GM12891 (cell line): ENCODE measurements around the gene HHIP.

Experiments
- DNase-seq: peaks from one replicate; pipeline ENCODE4 v3.0.0; 2011; ENCODE audit warnings: low spot score; ENCODE audit not compliant: insufficient read length
- FAIRE-seq: peaks from 2 replicates; lab custom pipeline; 2011; peaks lifted over from hg19 to GRCh38; lab: Jason Lieb, UNC
- PAX5 ChIP-seq: IDR thresholded peaks from 2 replicates; pipeline ENCODE4 v1.6.1; 2011; ENCODE audit warnings: low read length, moderate library complexity, mild to moderate bottlenecking; ENCODE audit not compliant: insufficient read depth, severe bottlenecking
- POLR2A ChIP-seq: IDR thresholded peaks from 2 replicates; pipeline ENCODE4 v1.6.1; 2011; ENCODE audit warnings: low read depth, low read length, control low read depth
- POLR2AphosphoS5 ChIP-seq: IDR thresholded peaks from 2 replicates; pipeline ENCODE4 v1.6.1; 2011; ENCODE audit warnings: low read depth, low read length, control low read depth
- POU2F2 ChIP-seq: IDR thresholded peaks from 2 replicates; pipeline ENCODE4 v1.6.1; 2011; ENCODE audit warnings: low read depth, mild to moderate bottlenecking, control low read depth, low read length, moderate library complexity
- SPI1 ChIP-seq: IDR thresholded peaks from 2 replicates; pipeline ENCODE4 v1.6.1; 2011; ENCODE audit warnings: low read depth, low read length, control low read depth
- TAF1 ChIP-seq: IDR thresholded peaks from 2 replicates; pipeline ENCODE4 v1.6.1; 2011; ENCODE audit warnings: low read depth, low read length, control low read depth

The HHIP gene

GRCh38 chr4:144653781-144654545 is 8.0 kb downstream of the HHIP start:
- no peak for DNase-seq
- no peak for FAIRE-seq
- no peak for TF ChIP-seq SPI1
- no peak for TF ChIP-seq POU2F2

GRCh38 chr4:144655491-144655890 is 9.5 kb downstream of the HHIP start:
- no peak for FAIRE-seq
- TF ChIP-seq SPI1 (no peak), POLR2A (no peak), POU2F2 (no peak)
- DNase-seq, result no peak

- FAIRE-seq, result no peak
- DNase-seq, result no peak
- TF ChIP-seq SPI1 (no peak), PAX5 (no peak), POLR2A (no peak), POU2F2 (no peak), POLR2AphosphoS5 (no peak), TAF1 (no peak)
Observed at GRCh38 chr4:144656850-144657249, 10.9 kb downstream of the HHIP start.

- FAIRE-seq (no peak), DNase-seq (no peak)
- TF ChIP-seq SPI1 (no peak), PAX5 (no peak), POLR2AphosphoS5 (no peak), POU2F2 (no peak), TAF1 (no peak)
Observed at GRCh38 chr4:144658015-144658567, 12.1 kb downstream of the HHIP start.

GRCh38 chr4:144658903-144659302 is 12.9 kb downstream of the HHIP start:
- TF ChIP-seq PAX5 (no peak), SPI1 (no peak), TAF1 (no peak), POLR2AphosphoS5 (no peak), POLR2A (no peak), POU2F2 (no peak)
- DNase-seq, result no peak
- no peak for FAIRE-seq

GRCh38 chr4:144659447-144659846 is 13.5 kb downstream of the HHIP start:
- no peak for TF ChIP-seq POLR2A
- no peak for TF ChIP-seq PAX5
- no peak for TF ChIP-seq POU2F2
- no peak for TF ChIP-seq SPI1
- no peak for TF ChIP-seq POLR2AphosphoS5
- no peak for TF ChIP-seq TAF1
- FAIRE-seq, result no peak
- no peak for DNase-seq

- no peak for FAIRE-seq
- DNase-seq, result no peak
- no peak for TF ChIP-seq TAF1
- no peak for TF ChIP-seq POU2F2
- TF ChIP-seq POLR2AphosphoS5, result no peak
- no peak for TF ChIP-seq POLR2A
- no peak for TF ChIP-seq PAX5
Observed at GRCh38 chr4:144663834-144664475, 18.0 kb downstream of the HHIP start.

- DNase-seq (no peak), FAIRE-seq (no peak)
- TF ChIP-seq PAX5 (no peak), POLR2AphosphoS5 (no peak), TAF1 (no peak), POLR2A (no peak), SPI1 (no peak), POU2F2 (no peak)
Observed at GRCh38 chr4:144666539-144667175, 20.7 kb downstream of the HHIP start.

GRCh38 chr4:144667500-144667899 is 21.5 kb downstream of the HHIP start:
- no peak for DNase-seq
- TF ChIP-seq SPI1, result no peak
- TF ChIP-seq POLR2A, result no peak
- TF ChIP-seq POU2F2, result no peak
- TF ChIP-seq POLR2AphosphoS5, result no peak
- no peak for TF ChIP-seq PAX5
- no peak for TF ChIP-seq TAF1
- no peak for FAIRE-seq

- no peak for DNase-seq
- TF ChIP-seq POU2F2 (no peak), POLR2A (no peak), TAF1 (no peak), PAX5 (no peak)
- FAIRE-seq, result no peak
Observed at GRCh38 chr4:144670776-144671175, 24.8 kb downstream of the HHIP start.

GRCh38 chr4:144674711-144675110 is 28.8 kb downstream of the HHIP start:
- TF ChIP-seq POLR2A (no peak), PAX5 (no peak), POU2F2 (no peak), POLR2AphosphoS5 (no peak)
- FAIRE-seq, result no peak
- no peak for DNase-seq
